Omental fat pad (tissue), 4 donors: ENCODE data around the gene ABHD11. TPM values are rescaled to one million over a fixed set of nuclear protein-coding genes. Genes with fewer than 3 reads are reported as not detected.

Source experiments
- ATAC-seq: fragments of 150-250 bp; one replicate; pipeline ENCODE4 v1.9.1; 2016; ENCODE audit warnings: mild to moderate bottlenecking, moderate library complexity; ENCODE audit not compliant: low FRiP score
- DNase-seq: peaks from one replicate; pipeline ENCODE4 v3.0.0-alpha.2; 2019; ENCODE audit warnings: low spot score
- total RNA-seq, 4 donors: library from RNA; depleted of rRNA; stranded (reverse); fragments of >200 nt; gene quantifications; one replicate each; pipeline ENCODE4 v1.1.0, GENCODE V29; 2016
- TF ChIP-seq, protein P1 (sequence below), 3 donors: fragments of 450-650 bp; IDR thresholded peaks; one replicate each; pipeline ENCODE4 v1.5.1; 2016 to 2017; ENCODE audit warnings: antibody characterized with exemption in 3 of 3, mild to moderate bottlenecking in 3 of 3, moderate library complexity in 2 of 3

Gene ABHD11
- total RNA-seq, 4 donors from 2014 or later: 6.6 to 13.9 (median 9.4) TPM

DNA sequence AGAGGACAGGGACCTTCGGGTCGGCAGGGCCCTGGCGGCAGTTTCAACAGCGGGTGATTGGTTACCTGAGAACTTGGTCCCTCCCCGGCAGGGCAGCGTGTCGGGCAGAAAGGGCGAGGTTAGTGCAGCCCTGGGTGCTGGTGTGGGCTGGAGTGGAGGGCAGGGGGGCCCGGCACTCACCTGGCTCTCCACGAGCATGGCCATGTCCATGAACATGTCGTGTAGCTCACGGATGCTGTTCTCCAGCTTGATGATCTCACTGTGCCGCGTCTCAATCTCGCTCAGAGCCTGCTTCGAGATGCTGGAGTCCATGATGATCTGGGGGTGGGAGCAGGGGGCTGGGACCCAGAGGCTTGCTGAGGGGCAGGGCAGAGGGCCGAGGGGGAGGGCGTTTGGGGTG lies 35.9 kb downstream of the ABHD11 start:
- TF ChIP-seq, protein P1, sequence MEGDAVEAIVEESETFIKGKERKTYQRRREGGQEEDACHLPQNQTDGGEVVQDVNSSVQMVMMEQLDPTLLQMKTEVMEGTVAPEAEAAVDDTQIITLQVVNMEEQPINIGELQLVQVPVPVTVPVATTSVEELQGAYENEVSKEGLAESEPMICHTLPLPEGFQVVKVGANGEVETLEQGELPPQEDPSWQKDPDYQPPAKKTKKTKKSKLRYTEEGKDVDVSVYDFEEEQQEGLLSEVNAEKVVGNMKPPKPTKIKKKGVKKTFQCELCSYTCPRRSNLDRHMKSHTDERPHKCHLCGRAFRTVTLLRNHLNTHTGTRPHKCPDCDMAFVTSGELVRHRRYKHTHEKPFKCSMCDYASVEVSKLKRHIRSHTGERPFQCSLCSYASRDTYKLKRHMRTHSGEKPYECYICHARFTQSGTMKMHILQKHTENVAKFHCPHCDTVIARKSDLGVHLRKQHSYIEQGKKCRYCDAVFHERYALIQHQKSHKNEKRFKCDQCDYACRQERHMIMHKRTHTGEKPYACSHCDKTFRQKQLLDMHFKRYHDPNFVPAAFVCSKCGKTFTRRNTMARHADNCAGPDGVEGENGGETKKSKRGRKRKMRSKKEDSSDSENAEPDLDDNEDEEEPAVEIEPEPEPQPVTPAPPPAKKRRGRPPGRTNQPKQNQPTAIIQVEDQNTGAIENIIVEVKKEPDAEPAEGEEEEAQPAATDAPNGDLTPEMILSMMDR (IDR thresholded peaks at IDR 0.05): no peak
- ATAC-seq (no peak), DNase-seq (no peak)

DNA sequence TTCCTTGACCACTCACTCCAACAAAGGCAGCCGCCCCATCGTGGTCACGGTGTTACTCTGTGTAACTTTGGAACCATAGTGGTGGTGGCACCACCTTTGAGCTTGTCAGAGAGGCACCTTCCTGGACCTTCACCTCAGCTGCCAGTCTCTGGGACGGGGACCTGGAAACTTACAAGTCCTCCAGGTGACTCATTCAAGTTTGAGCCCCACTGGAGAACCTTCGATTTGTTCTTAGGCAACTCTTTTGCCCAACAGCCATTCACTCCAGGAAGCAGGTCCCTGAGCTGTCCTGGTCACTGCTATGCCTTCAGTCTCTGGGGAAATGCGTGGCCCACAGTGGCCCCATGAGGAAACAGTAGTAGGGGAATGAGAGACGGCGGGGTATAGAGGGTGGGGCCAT lies 36.4 kb downstream of the ABHD11 start:
- no peak for ATAC-seq
- TF ChIP-seq, protein P1 (IDR thresholded peaks at IDR 0.05): no peak
- no peak for DNase-seq

DNA sequence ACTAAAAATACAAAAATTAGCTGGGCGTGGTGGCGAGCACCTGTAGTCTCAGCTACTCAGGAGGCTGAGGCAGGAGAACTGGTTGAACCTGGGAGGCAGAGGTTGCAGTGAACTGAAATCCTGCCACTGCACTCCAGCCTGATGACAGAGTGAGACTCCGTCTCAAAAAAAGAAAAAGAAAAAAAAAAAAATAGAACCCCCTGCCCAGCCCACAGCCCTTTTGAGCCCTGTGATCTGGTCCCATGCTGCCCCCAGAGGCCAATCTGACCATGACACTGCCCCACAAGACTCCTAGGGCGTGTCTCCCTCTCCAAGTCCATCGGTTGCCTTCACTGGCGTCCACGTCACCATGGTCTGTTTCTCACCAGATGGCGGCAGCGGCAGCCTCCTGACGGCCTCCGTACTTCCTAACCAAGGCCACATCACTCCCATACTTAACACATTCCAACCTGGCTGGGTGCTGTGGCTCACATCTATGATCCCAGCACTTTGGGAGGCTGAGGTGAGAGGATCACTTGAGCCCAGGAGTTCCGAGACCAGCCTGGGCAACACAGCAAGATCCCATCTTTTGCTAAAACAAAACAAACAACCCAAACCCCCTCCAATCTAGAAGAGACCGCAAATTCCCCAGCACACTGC lies 37.1 kb downstream of the ABHD11 start:
- no peak for ATAC-seq
- TF ChIP-seq, protein P1 (IDR thresholded peaks at IDR 0.05): no peak
- no peak for DNase-seq

DNA sequence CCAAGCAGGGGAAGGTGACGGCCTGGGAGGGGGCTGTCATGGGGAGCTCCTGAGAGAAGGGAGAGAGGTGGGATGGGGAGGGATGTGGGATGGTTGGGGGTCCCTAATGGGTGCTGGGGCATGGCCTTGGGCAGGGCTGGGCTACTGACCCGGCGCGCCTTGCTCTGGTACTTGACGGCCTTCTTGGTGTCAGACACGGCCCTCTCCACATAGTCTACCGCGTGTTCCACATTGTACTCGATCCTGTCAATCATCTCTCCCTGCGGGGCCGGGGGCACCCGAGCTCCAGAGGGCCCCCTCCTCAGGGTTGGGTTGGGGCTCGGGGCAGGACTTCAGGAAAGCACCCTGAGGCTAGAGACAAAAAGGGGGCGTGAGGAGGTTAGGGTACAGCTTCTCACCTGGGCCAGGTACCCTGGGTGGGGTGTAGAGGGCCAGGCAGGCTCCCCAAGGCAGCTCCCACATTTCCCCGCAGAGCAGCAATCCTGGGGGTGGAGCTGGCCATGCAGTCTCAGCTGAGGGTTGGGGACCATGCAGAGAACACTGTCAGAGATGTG lies 37.9 kb downstream of the ABHD11 start:
- TF ChIP-seq, protein P1 (IDR thresholded peaks at IDR 0.05): no peak
- ATAC-seq: no peak

DNA sequence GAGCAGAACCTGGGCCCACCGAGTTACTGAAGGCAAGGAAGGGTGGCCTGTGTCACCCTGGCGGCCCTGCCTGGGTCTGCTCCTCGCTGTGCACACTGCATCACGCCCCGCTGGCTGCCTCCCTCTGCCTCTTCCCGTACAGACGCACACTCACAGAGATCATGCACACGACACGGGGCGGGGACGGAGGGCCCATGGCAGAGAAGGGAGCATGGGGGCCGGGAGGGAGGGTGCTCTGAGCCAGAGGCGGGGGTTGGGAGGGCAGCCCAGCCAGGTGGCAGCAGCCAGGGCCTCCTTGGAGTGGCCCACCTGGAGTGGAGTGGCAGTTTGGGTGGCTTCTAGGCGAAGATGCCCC lies 38.6 kb downstream of the ABHD11 start:
- DNase-seq (no peak), ATAC-seq (no peak)
- TF ChIP-seq, protein P1 (IDR thresholded peaks at IDR 0.05): no peak

More for the DNA sequence above, 37.9 kb downstream of the ABHD11 start:
- no peak for DNase-seq

DNA sequence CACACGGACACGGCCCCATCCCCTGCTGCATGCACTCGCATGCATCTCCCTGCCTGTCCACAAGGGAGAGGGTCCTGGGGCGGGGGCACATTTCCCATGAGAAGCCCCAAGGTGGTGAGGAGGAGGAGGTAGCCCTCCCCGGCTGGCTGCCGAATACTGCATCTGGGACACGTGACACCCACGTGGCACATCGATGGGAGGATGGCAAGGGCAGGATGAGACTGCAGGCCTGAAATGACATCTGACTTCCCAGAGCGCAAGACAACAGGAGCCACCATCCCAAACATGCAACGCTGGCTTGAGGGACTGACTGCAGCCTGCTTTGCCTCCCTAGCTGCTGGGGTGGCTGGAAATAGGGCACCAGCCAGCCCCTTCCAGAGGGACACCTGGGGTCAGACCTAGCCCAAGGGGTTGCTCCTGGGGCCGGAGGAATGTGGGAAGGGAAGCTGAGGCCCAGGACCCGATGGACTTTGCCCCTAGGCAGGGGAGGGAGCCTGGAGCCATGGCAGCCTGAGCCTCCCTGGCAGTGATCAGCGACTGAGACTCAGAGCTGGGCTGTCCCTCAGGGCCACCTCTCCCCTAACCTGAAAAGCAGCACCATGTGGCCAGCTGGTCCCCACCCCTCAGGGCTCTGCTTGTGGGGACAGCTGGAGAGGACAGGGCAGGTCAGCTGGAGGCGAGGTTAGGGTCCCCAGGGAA lies 39.1 kb downstream of the ABHD11 start:
- TF ChIP-seq, protein P1 (IDR thresholded peaks at IDR 0.05): no peak
- DNase-seq: no peak
- no peak for ATAC-seq

DNA sequence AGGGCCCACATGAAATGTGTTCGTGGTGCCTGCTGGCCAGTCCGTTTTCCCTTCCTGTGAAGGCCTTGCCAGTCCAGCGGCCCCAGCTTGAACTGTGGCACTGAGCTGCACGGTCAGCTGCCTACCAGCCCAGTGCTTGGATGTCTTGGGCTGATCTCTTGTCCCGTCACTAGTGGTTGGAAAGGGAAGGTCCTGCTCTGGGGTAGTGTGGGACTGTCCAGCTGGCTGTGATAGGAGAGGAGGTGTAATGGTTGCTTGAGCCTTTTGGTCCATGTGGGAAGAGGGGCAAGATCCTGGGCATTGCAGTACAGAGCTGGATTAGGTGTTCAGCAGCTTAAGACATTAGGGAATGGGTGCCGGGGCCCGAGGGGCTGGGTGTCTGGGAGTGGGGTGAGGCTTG lies 40.2 kb downstream of the ABHD11 start:
- TF ChIP-seq, protein P1 (IDR thresholded peaks at IDR 0.05): no peak
- DNase-seq: no peak
- ATAC-seq: no peak
